ENCODE data around the gene HHIPL1.

- TF ChIP-seq CTCF (conservative IDR thresholded peaks at IDR 0.05 in 1 of 2, IDR thresholded peaks at IDR 0.05 in 1 of 2; ENCODE audit: extremely low read depth in 1 of 2, insufficient read depth in 1 of 2, low read depth in 1 of 2, low read length in 2 of 2), result no peak
- no peak for TF ChIP-seq EZH2 (IDR thresholded peaks at IDR 0.05; ENCODE audit: borderline replicate concordance, low read length)
These were observed 73.9 kb downstream of the HHIPL1 start for GRCh38 chr14:99718811-99719192.
